Astrocyte (in vitro differentiated cells and primary cell): ENCODE measurements around the gene ICOS.

Experiments used
- EZH2 ChIP-seq: IDR thresholded peaks from 2 replicates; pipeline ENCODE4 v1.6.1; 2012; ENCODE audit warnings: mild to moderate bottlenecking, low read length, inconsistent platforms; ENCODE audit not compliant: insufficient read depth
- TF ChIP-seq, protein P1 (sequence below): IDR thresholded peaks from 2 replicates; pipeline ENCODE4 v1.5.1; 2011; ENCODE audit warnings: low read depth, mild to moderate bottlenecking, inconsistent platforms, low read length, moderate library complexity; ENCODE audit not compliant: insufficient read depth

DNA sequence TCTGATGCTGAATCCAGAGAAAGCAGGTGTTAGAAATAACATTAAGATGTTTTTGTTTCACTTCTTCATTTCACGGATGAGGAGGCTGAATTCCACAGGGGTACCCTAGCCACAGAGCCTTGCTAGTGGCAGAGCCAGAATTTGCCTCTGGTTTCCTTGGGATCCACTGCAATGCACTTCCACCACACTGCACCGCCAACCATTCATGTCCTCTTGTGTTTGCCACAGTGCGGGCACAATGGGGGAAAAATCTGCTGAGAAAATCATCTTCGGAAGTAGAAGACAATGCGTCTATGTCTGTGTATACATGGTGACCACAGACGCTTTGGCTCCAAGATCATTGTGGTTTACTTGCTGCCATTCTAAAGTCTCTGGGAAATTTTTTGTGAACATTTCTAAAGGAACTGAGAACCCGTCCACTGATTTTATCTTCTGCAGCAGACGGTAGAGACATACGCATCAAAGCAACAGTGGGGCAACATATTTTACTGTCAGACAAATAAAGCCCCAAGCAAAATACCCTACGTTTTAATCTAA lies 14.9 kb downstream of the ICOS start:
- no peak for TF ChIP-seq EZH2
- TF ChIP-seq, protein P1, sequence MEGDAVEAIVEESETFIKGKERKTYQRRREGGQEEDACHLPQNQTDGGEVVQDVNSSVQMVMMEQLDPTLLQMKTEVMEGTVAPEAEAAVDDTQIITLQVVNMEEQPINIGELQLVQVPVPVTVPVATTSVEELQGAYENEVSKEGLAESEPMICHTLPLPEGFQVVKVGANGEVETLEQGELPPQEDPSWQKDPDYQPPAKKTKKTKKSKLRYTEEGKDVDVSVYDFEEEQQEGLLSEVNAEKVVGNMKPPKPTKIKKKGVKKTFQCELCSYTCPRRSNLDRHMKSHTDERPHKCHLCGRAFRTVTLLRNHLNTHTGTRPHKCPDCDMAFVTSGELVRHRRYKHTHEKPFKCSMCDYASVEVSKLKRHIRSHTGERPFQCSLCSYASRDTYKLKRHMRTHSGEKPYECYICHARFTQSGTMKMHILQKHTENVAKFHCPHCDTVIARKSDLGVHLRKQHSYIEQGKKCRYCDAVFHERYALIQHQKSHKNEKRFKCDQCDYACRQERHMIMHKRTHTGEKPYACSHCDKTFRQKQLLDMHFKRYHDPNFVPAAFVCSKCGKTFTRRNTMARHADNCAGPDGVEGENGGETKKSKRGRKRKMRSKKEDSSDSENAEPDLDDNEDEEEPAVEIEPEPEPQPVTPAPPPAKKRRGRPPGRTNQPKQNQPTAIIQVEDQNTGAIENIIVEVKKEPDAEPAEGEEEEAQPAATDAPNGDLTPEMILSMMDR, result no peak
